GM12878 (cell line): ENCODE measurements around the gene MOCS1. TPM values are rescaled to one million over a fixed set of nuclear protein-coding genes. Genes with fewer than 3 reads are reported as not detected.

Experiments used
- ATAC-seq: fragments of 200-7000 bp; cut with Tn5 transposase; 3 replicates; pipeline ENCODE4 v1.9.1; 2020; ENCODE audit warnings: mild to moderate bottlenecking, moderate library complexity
- BruUV-seq: library from RNA; stranded (reverse); fragments of 400-500 nt; replicated peaks from 2 replicates; lab custom pipeline; 2021; lab: Mats Ljungman, UMichigan
- CTCF ChIA-PET: fragments of 300-600 bp; sonication (Branson Sonifier 250); formaldehyde crosslinking; extraction: SDS; loops from one replicate; lab custom pipeline; 2021; ENCODE audit warnings: inconsistent platforms; lab: Yijun Ruan, JAX
- POLR2A ChIA-PET: fragments of 350-600 bp; formaldehyde crosslinking; extraction: SDS; loops from one replicate; lab custom pipeline; 2021; ENCODE audit warnings: inconsistent platforms; lab: Charles Lee
- RAD21 ChIA-PET: fragments of 300-600 bp; sonication (Branson Sonifier 250); formaldehyde crosslinking; loops from one replicate; lab custom pipeline; 2023; ENCODE audit warnings: antibody characterized with exemption; ENCODE audit not compliant: unreplicated experiment; lab: Charles Lee
- SMC1A ChIA-PET: fragments of 300-600 bp; sonication (Branson Sonifier 250); formaldehyde crosslinking; loops from one replicate; lab custom pipeline; 2023; ENCODE audit not compliant: unreplicated experiment, uncharacterized antibody; lab: Charles Lee
- DNase-seq: peaks from one replicate; pipeline ENCODE4 v3.0.0-alpha.2; 2011; ENCODE audit warnings: low read depth, low spot score
- FAIRE-seq: peaks from 3 replicates; lab custom pipeline; 2011; peaks lifted over from hg19 to GRCh38; lab: Jason Lieb, UNC
- H2AFZ ChIP-seq: 2 replicates; pipeline ENCODE4 v1.6.0; 2011; ENCODE audit warnings: low read depth, low read length, control low read depth; ENCODE audit not compliant: control insufficient read depth
- H3K27ac ChIP-seq: 2 replicates; pipeline ENCODE4 v1.5.1; 2011; ENCODE audit warnings: control low read depth; ENCODE audit not compliant: control insufficient read depth, insufficient read depth
- H3K27me3 ChIP-seq, 2 experiments: replicated peaks in 1 of 2; 2 replicates each; pipeline versions ENCODE4 v1.6.0 to v1.6.1; 2011; ENCODE audit warnings: low read length in 1 of 2; ENCODE audit not compliant: control insufficient read depth in 2 of 2, insufficient read depth in 2 of 2
- H3K36me3 ChIP-seq, 2 experiments: 2 replicates each; pipeline ENCODE4 v1.5.1; 2011; ENCODE audit warnings: low read length in 1 of 2; ENCODE audit not compliant: control insufficient read depth in 2 of 2, insufficient read depth in 2 of 2
- H3K4me1 ChIP-seq: 2 replicates; pipeline ENCODE4 v1.6.1; 2011; ENCODE audit warnings: mild to moderate bottlenecking, low read length, moderate library complexity, mixed read lengths; ENCODE audit not compliant: control insufficient read depth, insufficient read depth
- H3K4me2 ChIP-seq: 2 replicates; pipeline ENCODE4 v1.6.0; 2011; ENCODE audit warnings: control low read depth; ENCODE audit not compliant: control insufficient read depth, insufficient read depth
- H3K4me3 ChIP-seq: fragments of 200-600 bp; sonication (generic); 2 replicates; pipeline ENCODE4 v1.5.1; 2016
- H3K79me2 ChIP-seq: 2 replicates; pipeline ENCODE4 v1.6.0; 2011; ENCODE audit warnings: low read length; ENCODE audit not compliant: control insufficient read depth, insufficient read depth
- H3K9ac ChIP-seq: 2 replicates; pipeline ENCODE4 v1.8.0; 2011; ENCODE audit warnings: low read length, control low read depth, mixed read lengths; ENCODE audit not compliant: control insufficient read depth, insufficient read depth
- H3K9me3 ChIP-seq: replicated peaks from 3 replicates; pipeline ENCODE4 v1.5.1; 2011; ENCODE audit warnings: mild to moderate bottlenecking, low read length; ENCODE audit not compliant: control insufficient read depth, insufficient read depth
- H4K20me1 ChIP-seq: 2 replicates; pipeline ENCODE4 v1.6.0; 2011; ENCODE audit not compliant: control insufficient read depth, insufficient read depth
- CTCF ChIP-seq, 3 experiments: IDR thresholded peaks in 2 of 3; conservative IDR thresholded peaks in 1 of 3; 2 replicates each; pipeline ENCODE4 v1.5.1; 2011; ENCODE audit warnings: low read depth in 3 of 3, low read length in 3 of 3, mild to moderate bottlenecking in 3 of 3, control low read depth in 2 of 3, moderate library complexity in 2 of 3, inconsistent platforms in 1 of 3, mixed read lengths in 1 of 3; ENCODE audit not compliant: control insufficient read depth in 2 of 3, insufficient read depth in 1 of 3; ENCODE audit errors: extremely low read depth in 1 of 3
- LARP7 ChIP-seq: fragments of 450-650 bp; IDR thresholded peaks from 2 replicates; pipeline ENCODE4 v1.6.1; 2017; ENCODE audit warnings: mild to moderate bottlenecking
- NFXL1 ChIP-seq: fragments of 450-650 bp; IDR thresholded peaks from 2 replicates; pipeline ENCODE4 v1.6.1; 2017; ENCODE audit warnings: antibody characterized with exemption, mild to moderate bottlenecking, borderline replicate concordance
- RB1 ChIP-seq: fragments of 450-650 bp; formaldehyde crosslinking; IDR thresholded peaks from 2 replicates; pipeline ENCODE4 v1.6.1; 2017; ENCODE audit warnings: mild to moderate bottlenecking, borderline replicate concordance
- ZBED1 ChIP-seq: IDR thresholded peaks from 2 replicates; pipeline ENCODE4 v1.6.1; 2016; ENCODE audit warnings: borderline replicate concordance
- WGBS: methylation state at CpG from one replicate; pipeline ENCODE4 v1.1.6; 2016; ENCODE audit warnings: low lambda C conversion rate; ENCODE audit not compliant: insufficient replicate concordance, insufficient coverage; ENCODE audit errors: missing lambda C conversion rate; 5-methylcytosine and 5-hydroxymethylcytosine counted together
- in situ Hi-C: fragments of 300-500 bp; cut with MboI; formaldehyde crosslinking; loops from 9 replicates; pipeline ENCODE4 v1.14.3; 2018; ENCODE audit warnings: mixed read lengths
- intact Hi-C: fragments of 100-400 bp; cut with micrococcal nuclease; formaldehyde crosslinking; loops from one replicate; pipeline ENCODE4 v1.14.2; 2022; ENCODE audit not compliant: unreplicated experiment
- polyA plus RNA-seq, 11 experiments: library from polyadenylated mRNA; depleted of rRNA in 4 of 11; unstranded in 6 of 11; stranded (reverse) in 5 of 11; fragments of >200 nt; fragmentation: Nextera tagmentation in 4 of 11; fragmentation: Illumina TruSeq in 1 of 11; extraction: Ambion mirVana in 4 of 11; extraction: Trizol in 1 of 11; gene quantifications; 1 replicate in 1 of 11; 2 replicates in 10 of 11; pipeline versions ENCODE4 v1.2.1 to v1.2.3, GENCODE V29; 2011 to 2016; ENCODE audit warnings: inconsistent platforms in 2 of 11, missing spikeins in 2 of 11, low read depth in 1 of 11
- total RNA-seq, 4 experiments: library from RNA; depleted of rRNA in 3 of 4; stranded (reverse); fragments of >200 nt in 3 of 4; fragmentation: Illumina TruSeq in 1 of 4; extraction: Trizol in 1 of 4; gene quantifications; 2 replicates each; pipeline versions ENCODE4 v1.2.1 to v1.2.3, GENCODE V29; 2013 to 2021
- TF ChIP-seq, protein P1 (sequence below): fragments of 450-650 bp; IDR thresholded peaks from 2 replicates; pipeline ENCODE4 v1.6.1; 2017; ENCODE audit warnings: antibody characterized with exemption, mild to moderate bottlenecking, moderate library complexity
- TF ChIP-seq, protein P2 (sequence below): IDR thresholded peaks from 2 replicates; pipeline ENCODE4 v1.6.1; 2011; ENCODE audit warnings: borderline replicate concordance, low read depth, mild to moderate bottlenecking, moderate library complexity, low read length; ENCODE audit not compliant: insufficient read depth, poor library complexity, severe bottlenecking
- TF ChIP-seq, protein P3 (sequence below): IDR thresholded peaks from 2 replicates; pipeline ENCODE4 v1.6.1; 2012; ENCODE audit warnings: improper control_type of control experiment, low read depth, low read length; ENCODE audit not compliant: insufficient replicate concordance

Gene MOCS1
- total and polyA plus RNA-seq, 10 of the 15 experiments (the other 5 are each of a cell fraction or from before 2014, with no cell fraction given) = 0.02 to 5.4 (median 0.16) TPM; not detected in 2

DNA sequence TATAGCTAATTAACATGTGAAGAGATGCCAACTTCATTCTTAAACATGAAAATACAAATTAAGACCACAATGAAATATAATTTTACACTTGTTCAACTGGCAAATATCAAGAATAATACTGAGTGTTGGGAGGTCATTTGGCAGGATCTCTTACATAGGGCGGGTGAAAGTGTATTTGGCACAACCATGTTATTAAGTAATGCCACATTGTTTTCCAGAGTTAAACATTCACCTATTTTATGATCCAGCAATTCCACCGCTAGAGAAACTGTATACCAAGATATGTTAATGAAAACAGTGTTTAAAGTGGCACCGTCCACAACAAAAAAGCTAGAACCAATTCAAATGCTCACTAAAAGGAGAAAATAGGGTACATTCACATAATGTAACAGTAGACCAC lies 14.1 kb downstream of the MOCS1 start (continued):
- TF ChIP-seq, protein P1, sequence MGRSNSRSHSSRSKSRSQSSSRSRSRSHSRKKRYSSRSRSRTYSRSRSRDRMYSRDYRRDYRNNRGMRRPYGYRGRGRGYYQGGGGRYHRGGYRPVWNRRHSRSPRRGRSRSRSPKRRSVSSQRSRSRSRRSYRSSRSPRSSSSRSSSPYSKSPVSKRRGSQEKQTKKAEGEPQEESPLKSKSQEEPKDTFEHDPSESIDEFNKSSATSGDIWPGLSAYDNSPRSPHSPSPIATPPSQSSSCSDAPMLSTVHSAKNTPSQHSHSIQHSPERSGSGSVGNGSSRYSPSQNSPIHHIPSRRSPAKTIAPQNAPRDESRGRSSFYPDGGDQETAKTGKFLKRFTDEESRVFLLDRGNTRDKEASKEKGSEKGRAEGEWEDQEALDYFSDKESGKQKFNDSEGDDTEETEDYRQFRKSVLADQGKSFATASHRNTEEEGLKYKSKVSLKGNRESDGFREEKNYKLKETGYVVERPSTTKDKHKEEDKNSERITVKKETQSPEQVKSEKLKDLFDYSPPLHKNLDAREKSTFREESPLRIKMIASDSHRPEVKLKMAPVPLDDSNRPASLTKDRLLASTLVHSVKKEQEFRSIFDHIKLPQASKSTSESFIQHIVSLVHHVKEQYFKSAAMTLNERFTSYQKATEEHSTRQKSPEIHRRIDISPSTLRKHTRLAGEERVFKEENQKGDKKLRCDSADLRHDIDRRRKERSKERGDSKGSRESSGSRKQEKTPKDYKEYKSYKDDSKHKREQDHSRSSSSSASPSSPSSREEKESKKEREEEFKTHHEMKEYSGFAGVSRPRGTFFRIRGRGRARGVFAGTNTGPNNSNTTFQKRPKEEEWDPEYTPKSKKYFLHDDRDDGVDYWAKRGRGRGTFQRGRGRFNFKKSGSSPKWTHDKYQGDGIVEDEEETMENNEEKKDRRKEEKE = no peak
- no peak for TF ChIP-seq RB1

DNA sequence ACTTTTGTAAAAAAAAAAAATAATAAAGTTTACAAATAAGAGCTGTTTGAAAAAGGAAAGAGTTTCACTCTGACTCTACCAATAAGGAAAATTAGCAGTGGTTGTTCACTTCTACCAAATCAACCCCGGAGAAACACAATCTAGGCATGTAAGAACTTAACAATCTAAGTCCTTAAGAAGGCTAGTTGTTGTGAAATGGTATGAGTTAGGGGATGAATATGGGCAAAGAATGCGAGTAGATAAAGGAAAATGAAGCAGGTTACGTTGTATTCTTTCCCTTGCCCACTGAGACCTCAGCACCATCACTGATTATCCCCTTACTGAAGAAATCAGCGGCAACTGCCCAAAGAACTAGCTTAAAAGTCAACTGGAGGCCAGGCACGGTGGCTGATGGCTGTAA lies 15.4 kb downstream of the MOCS1 start:
- ChIA-PET RAD21 (no interaction called here), CTCF (interaction anchor here (0.7 to 2.0 kb wide), 4 partner anchors 9 to 63 kb away, joined by 3 to 6 read pairs (median 4); no protein-coding TSS in a partner anchor), POLR2A (no interaction called here), SMC1A (no interaction called here)
- 7% methylated on average over 5 of the region's 5 CpGs for WGBS
- DNase-seq (no peak), ATAC-seq (no peak), FAIRE-seq (no peak)
- no peak overlapping the region for H3K4me3 ChIP-seq
- H4K20me1 ChIP-seq = no peaks in the 10 kb centered on the region
- no peak overlapping the region for H3K4me2 ChIP-seq
- H3K4me1 ChIP-seq = no peaks in the 10 kb centered on the region
- no peaks in the 10 kb centered on the region for H3K79me2 ChIP-seq
- no TSS peak for BruUV-seq
- no peak overlapping the region for H3K27ac ChIP-seq
- no peaks in the 10 kb centered on the region for H3K36me3 ChIP-seq
- H3K27me3 ChIP-seq = no peaks in the 10 kb centered on the region
- no peak overlapping the region for H2AFZ ChIP-seq
- H3K9me3 ChIP-seq = no peaks in the 10 kb centered on the region
- in situ Hi-C loops (no loop called here), intact Hi-C loops (no loop called here)
- H3K9ac ChIP-seq = no peak overlapping the region
- TF ChIP-seq CTCF (IDR thresholded peaks at IDR 0.05 in 2 of 3, conservative IDR thresholded peaks at IDR 0.05 in 1 of 3; ENCODE audit: control insufficient read depth in 2 of 3, extremely low read depth in 1 of 3, insufficient read depth in 1 of 3, low read depth in 3 of 3, low read length in 3 of 3) = no peak
- no peak for TF ChIP-seq LARP7
- TF ChIP-seq, protein P2, sequence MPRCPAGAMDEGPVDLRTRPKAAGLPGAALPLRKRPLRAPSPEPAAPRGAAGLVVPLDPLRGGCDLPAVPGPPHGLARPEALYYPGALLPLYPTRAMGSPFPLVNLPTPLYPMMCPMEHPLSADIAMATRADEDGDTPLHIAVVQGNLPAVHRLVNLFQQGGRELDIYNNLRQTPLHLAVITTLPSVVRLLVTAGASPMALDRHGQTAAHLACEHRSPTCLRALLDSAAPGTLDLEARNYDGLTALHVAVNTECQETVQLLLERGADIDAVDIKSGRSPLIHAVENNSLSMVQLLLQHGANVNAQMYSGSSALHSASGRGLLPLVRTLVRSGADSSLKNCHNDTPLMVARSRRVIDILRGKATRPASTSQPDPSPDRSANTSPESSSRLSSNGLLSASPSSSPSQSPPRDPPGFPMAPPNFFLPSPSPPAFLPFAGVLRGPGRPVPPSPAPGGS = no peak
- TF ChIP-seq ZBED1 = no peak
- TF ChIP-seq, protein P3, sequence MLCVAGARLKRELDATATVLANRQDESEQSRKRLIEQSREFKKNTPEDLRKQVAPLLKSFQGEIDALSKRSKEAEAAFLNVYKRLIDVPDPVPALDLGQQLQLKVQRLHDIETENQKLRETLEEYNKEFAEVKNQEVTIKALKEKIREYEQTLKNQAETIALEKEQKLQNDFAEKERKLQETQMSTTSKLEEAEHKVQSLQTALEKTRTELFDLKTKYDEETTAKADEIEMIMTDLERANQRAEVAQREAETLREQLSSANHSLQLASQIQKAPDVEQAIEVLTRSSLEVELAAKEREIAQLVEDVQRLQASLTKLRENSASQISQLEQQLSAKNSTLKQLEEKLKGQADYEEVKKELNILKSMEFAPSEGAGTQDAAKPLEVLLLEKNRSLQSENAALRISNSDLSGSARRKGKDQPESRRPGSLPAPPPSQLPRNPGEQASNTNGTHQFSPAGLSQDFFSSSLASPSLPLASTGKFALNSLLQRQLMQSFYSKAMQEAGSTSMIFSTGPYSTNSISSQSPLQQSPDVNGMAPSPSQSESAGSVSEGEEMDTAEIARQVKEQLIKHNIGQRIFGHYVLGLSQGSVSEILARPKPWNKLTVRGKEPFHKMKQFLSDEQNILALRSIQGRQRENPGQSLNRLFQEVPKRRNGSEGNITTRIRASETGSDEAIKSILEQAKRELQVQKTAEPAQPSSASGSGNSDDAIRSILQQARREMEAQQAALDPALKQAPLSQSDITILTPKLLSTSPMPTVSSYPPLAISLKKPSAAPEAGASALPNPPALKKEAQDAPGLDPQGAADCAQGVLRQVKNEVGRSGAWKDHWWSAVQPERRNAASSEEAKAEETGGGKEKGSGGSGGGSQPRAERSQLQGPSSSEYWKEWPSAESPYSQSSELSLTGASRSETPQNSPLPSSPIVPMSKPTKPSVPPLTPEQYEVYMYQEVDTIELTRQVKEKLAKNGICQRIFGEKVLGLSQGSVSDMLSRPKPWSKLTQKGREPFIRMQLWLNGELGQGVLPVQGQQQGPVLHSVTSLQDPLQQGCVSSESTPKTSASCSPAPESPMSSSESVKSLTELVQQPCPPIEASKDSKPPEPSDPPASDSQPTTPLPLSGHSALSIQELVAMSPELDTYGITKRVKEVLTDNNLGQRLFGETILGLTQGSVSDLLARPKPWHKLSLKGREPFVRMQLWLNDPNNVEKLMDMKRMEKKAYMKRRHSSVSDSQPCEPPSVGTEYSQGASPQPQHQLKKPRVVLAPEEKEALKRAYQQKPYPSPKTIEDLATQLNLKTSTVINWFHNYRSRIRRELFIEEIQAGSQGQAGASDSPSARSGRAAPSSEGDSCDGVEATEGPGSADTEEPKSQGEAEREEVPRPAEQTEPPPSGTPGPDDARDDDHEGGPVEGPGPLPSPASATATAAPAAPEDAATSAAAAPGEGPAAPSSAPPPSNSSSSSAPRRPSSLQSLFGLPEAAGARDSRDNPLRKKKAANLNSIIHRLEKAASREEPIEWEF = no peak
- no peak for TF ChIP-seq NFXL1
